Trophoblast cell (in vitro differentiated cells and primary cell): ENCODE results near the gene IGFBP6.

ENCODE experiments used
- DNase-seq, 2 donors: peaks; one replicate each; pipeline ENCODE4 v3.0.0-alpha.2; 2016
- H2AFZ ChIP-seq: 2 replicates; pipeline ENCODE4 v1.6.1; 2013; ENCODE audit warnings: low read length, moderate library complexity, mild to moderate bottlenecking; ENCODE audit not compliant: insufficient read depth, poor library complexity
- H2AK5ac ChIP-seq: 2 replicates; pipeline ENCODE4 v1.6.1; 2013; ENCODE audit warnings: mild to moderate bottlenecking, low read length
- H2BK120ac ChIP-seq: 2 replicates; pipeline ENCODE4 v1.6.1; 2013; ENCODE audit warnings: low read length, mild to moderate bottlenecking, moderate library complexity; ENCODE audit not compliant: insufficient read depth, poor library complexity
- H2BK12ac ChIP-seq: 2 replicates; pipeline ENCODE4 v1.6.1; 2013; ENCODE audit warnings: mild to moderate bottlenecking, low read length, moderate library complexity
- H2BK5ac ChIP-seq: 2 replicates; pipeline ENCODE4 v1.6.1; 2013; ENCODE audit warnings: low read length, low read depth, moderate library complexity, mild to moderate bottlenecking; ENCODE audit not compliant: poor library complexity
- H3K14ac ChIP-seq: 2 replicates; pipeline ENCODE4 v1.6.1; 2013; ENCODE audit warnings: mild to moderate bottlenecking, low read length
- H3K18ac ChIP-seq: 2 replicates; pipeline ENCODE4 v1.6.1; 2013; ENCODE audit warnings: mild to moderate bottlenecking, low read length
- H3K23ac ChIP-seq: 2 replicates; pipeline ENCODE4 v1.6.1; 2013; ENCODE audit warnings: low read length
- H3K27ac ChIP-seq: 2 replicates; pipeline ENCODE4 v1.5.1; 2013; ENCODE audit warnings: low read depth, mild to moderate bottlenecking, inconsistent platforms, low read length, moderate library complexity
- H3K27me3 ChIP-seq: 2 replicates; pipeline ENCODE4 v1.6.1; 2013; ENCODE audit warnings: inconsistent platforms, mild to moderate bottlenecking, low read length, moderate library complexity; ENCODE audit not compliant: insufficient read depth
- H3K36me3 ChIP-seq, 2 experiments: 1 replicate in 1 of 2; 2 replicates in 1 of 2; pipeline ENCODE4 v1.6.1; 2013; ENCODE audit warnings: low read length in 2 of 2, mild to moderate bottlenecking in 2 of 2, moderate library complexity in 1 of 2; ENCODE audit not compliant: insufficient read depth in 2 of 2, control insufficient read depth in 1 of 2
- H3K4ac ChIP-seq: 2 replicates; pipeline ENCODE4 v1.6.1; 2013; ENCODE audit warnings: low read depth, mild to moderate bottlenecking, low read length, moderate library complexity
- H3K4me1 ChIP-seq, 2 experiments: 1 replicate in 1 of 2; 2 replicates in 1 of 2; pipeline ENCODE4 v1.6.1; 2013; ENCODE audit warnings: low read length in 2 of 2, mild to moderate bottlenecking in 2 of 2, moderate library complexity in 1 of 2; ENCODE audit not compliant: insufficient read depth in 2 of 2, control insufficient read depth in 1 of 2
- H3K4me2 ChIP-seq: 2 replicates; pipeline ENCODE4 v1.6.1; 2013; ENCODE audit warnings: inconsistent platforms, mild to moderate bottlenecking, low read length, moderate library complexity
- H3K4me3 ChIP-seq: 2 replicates; pipeline ENCODE4 v1.5.1; 2013; ENCODE audit warnings: mild to moderate bottlenecking, low read depth, low read length, inconsistent platforms
- H3K79me1 ChIP-seq: one replicate; pipeline ENCODE4 v1.6.1; 2013; ENCODE audit warnings: low read length
- H3K79me2 ChIP-seq: 2 replicates; pipeline ENCODE4 v1.6.1; 2013; ENCODE audit warnings: low read length, mild to moderate bottlenecking; ENCODE audit not compliant: control insufficient read depth, insufficient read depth, poor library complexity
- H3K9ac ChIP-seq: 2 replicates; pipeline ENCODE4 v1.6.1; 2013; ENCODE audit warnings: mild to moderate bottlenecking, low read length
- H3K9me3 ChIP-seq: 2 replicates; pipeline ENCODE4 v1.6.1; 2013; ENCODE audit warnings: low read depth, mild to moderate bottlenecking, control low read depth, inconsistent platforms, low read length; ENCODE audit not compliant: insufficient read depth
- H4K12ac ChIP-seq: 2 replicates; pipeline ENCODE4 v1.6.1; 2013; ENCODE audit warnings: low read depth, mild to moderate bottlenecking, low read length, moderate library complexity
- H4K8ac ChIP-seq: 2 replicates; pipeline ENCODE4 v1.6.1; 2013; ENCODE audit warnings: low read depth, mild to moderate bottlenecking, low read length, moderate library complexity
- H4K91ac ChIP-seq: one replicate; pipeline ENCODE4 v1.6.1; 2013; ENCODE audit warnings: low read depth, mild to moderate bottlenecking, low read length, moderate library complexity
- WGBS: extraction: QIAGEN DNeasy Blood & Tissue Kit; methylation state at CpG from one replicate; pipeline ENCODE4 v1.1.7; 2013; ENCODE audit warnings: missing lambda C conversion rate; ENCODE audit not compliant: insufficient read length, insufficient coverage; ENCODE audit errors: extremely low coverage; 5-methylcytosine and 5-hydroxymethylcytosine counted together

The IGFBP6 gene

DNA sequence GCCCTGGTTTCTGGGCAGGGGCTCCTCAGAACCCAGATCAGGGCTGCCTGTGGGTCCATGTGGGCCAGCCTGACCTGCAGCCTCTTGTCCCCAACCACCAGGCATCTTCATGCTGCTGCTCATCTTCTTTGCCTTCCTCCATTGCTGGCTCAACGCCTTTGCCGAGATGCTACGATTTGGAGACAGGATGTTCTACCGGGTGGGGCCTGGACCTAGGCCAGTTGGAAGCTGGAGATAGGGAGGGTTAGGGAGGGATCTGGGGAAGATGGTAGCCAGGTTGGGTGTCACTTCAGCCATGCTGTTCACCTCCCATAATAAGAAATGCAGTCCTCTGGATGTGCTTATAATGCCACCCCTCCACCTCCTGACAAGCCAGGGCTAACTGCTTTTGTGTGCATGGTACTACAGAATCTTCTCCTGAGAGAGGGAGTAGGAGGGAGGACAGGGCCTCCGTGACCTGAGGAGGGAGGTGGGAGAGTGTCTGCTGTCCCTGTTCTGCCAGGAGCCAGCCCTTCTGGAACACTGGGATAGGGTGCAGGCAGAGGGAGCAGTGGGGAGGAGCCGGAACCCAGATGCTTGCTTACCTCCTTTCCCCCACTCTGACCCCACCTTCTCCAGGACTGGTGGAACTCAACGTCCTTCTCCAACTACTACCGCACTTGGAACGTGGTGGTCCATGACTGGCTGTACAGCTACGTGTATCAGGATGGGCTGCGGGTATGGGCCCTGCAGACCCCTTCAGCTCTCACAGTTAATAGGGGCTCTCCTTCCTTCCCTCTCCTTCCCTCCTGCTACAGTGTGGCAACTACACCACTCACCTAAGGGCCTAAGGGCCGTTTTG lies 23.4 kb downstream of the IGFBP6 start:
- no peak overlapping the region for H4K8ac ChIP-seq
- no peak overlapping the region for H4K91ac ChIP-seq
- no peak overlapping the region for H2BK5ac ChIP-seq
- H2BK120ac ChIP-seq, result no peak overlapping the region
- no peak overlapping the region for H3K23ac ChIP-seq
- no peak overlapping the region for H3K4me2 ChIP-seq
- H3K79me2 ChIP-seq, result no peaks in the 10 kb centered on the region
- no peak overlapping the region for H3K4me3 ChIP-seq
- H3K4me1 ChIP-seq, result no peaks in the 10 kb centered on the region
- H3K18ac ChIP-seq, result no peak overlapping the region
- H3K4ac ChIP-seq, result no peak overlapping the region
- H3K14ac ChIP-seq, result no peak overlapping the region
- no peaks in the 10 kb centered on the region for H3K36me3 ChIP-seq
- WGBS, result no CpG with 5 or more reads among the region's 12 CpGs
- no peak overlapping the region for H3K9ac ChIP-seq
- H2BK12ac ChIP-seq, result no peak overlapping the region
- no peaks in the 10 kb centered on the region for H3K79me1 ChIP-seq
- H3K27ac ChIP-seq, result no peak overlapping the region
- H4K12ac ChIP-seq, result no peak overlapping the region
- DNase-seq, result no peak
- no peak overlapping the region for H2AK5ac ChIP-seq
- H3K9me3 ChIP-seq, result peaks cover 3% of the 10 kb centered on the region
- H2AFZ ChIP-seq, result no peak overlapping the region
- no peaks in the 10 kb centered on the region for H3K27me3 ChIP-seq

DNA sequence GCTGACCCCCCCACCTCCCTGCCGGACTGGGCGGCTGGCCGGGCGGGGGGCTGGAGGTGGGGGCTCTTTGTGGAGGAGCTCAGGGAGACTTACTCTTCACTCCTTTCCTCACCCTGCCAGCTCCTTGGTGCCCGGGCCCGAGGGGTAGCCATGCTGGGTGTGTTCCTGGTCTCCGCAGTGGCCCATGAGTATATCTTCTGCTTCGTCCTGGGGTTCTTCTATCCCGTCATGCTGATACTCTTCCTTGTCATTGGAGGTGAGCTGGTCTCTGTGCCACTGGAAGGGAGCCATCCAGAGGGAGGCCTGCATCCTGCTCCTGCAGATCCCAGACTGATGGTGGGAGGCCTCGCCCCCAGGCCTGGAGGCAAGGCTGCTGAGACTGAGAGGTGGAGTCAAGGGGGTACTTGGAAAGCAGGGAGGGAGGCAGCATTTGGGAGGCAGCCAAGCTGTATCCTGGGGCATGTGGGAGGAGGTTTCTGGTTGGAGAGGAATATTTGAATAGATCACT lies 25.5 kb downstream of the IGFBP6 start:
- no peak overlapping the region for H3K9ac ChIP-seq
- H2BK5ac ChIP-seq, result no peak overlapping the region
- no peak overlapping the region for H3K14ac ChIP-seq
- no peak overlapping the region for H2BK12ac ChIP-seq
- no peak for DNase-seq
- H3K4me2 ChIP-seq, result no peak overlapping the region
- H3K4me1 ChIP-seq, result no peaks in the 10 kb centered on the region
- no peak overlapping the region for H3K27ac ChIP-seq
- no peak overlapping the region for H3K4ac ChIP-seq
- no peaks in the 10 kb centered on the region for H3K27me3 ChIP-seq
- H3K36me3 ChIP-seq, result no peaks in the 10 kb centered on the region
- no peaks in the 10 kb centered on the region for H3K79me1 ChIP-seq
- no peak overlapping the region for H3K4me3 ChIP-seq
- H2AFZ ChIP-seq, result no peak overlapping the region
- H3K18ac ChIP-seq, result no peak overlapping the region
- H2BK120ac ChIP-seq, result no peak overlapping the region
- H3K9me3 ChIP-seq, result peaks cover 3% of the 10 kb centered on the region
- H4K91ac ChIP-seq, result no peak overlapping the region
- no peak overlapping the region for H4K8ac ChIP-seq
- H3K23ac ChIP-seq, result no peak overlapping the region
- H2AK5ac ChIP-seq, result no peak overlapping the region
- no CpG with 5 or more reads among the region's 10 CpGs for WGBS
- H4K12ac ChIP-seq, result no peak overlapping the region
- no peaks in the 10 kb centered on the region for H3K79me2 ChIP-seq

DNA sequence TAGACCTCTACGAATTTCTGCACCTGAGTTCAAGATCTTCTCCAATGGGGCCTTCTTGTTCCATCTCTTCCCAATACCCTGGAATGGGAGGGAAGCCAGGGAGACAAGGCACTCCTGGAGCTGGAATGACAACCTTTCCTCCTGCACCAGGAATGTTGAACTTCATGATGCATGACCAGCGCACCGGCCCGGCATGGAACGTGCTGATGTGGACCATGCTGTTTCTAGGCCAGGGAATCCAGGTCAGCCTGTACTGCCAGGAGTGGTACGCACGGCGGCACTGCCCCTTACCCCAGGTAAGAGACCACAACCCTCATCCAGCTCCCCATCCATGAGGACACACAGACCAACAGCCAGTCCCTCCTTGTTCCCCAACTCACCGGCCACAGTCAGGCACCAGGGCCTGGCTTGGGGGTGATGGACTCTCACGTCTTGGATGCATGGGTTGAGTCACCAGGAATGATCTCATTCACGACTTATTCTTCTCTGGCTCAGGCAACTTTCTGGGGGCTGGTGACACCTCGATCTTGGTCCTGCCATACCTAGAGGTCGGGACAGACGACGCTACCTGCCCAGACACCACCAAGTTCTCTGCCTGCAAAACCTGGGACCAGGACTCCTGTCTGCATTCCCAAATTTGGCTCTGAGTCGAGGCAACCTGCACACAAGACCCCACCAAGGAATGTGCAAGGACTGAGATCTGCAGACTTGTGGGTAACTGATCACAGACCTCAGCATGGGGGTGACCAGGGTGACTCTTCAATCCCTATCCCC lies 26.3 kb downstream of the IGFBP6 start:
- Histone ChIP-seq H3K36me3 (no peaks in the 10 kb centered on the region), H4K91ac (no peak overlapping the region), H3K27ac (no peak overlapping the region), H3K9ac (no peak overlapping the region), H2BK12ac (no peak overlapping the region), H3K4me1 (no peaks in the 10 kb centered on the region), H3K14ac (no peak overlapping the region), H3K18ac (no peak overlapping the region), H4K8ac (no peak overlapping the region), H3K9me3 (peaks cover 3% of the 10 kb centered on the region), H3K4me2 (no peak overlapping the region), H3K79me1 (no peaks in the 10 kb centered on the region), H3K4me3 (no peak overlapping the region), H2AFZ (no peak overlapping the region), H3K4ac (no peak overlapping the region), H2BK5ac (no peak overlapping the region), H3K23ac (no peak overlapping the region), H3K27me3 (no peaks in the 10 kb centered on the region), H2AK5ac (no peak overlapping the region), H2BK120ac (no peak overlapping the region), H3K79me2 (no peaks in the 10 kb centered on the region), H4K12ac (no peak overlapping the region)
- WGBS, result no CpG with 5 or more reads among the region's 16 CpGs
- peak; percentile 47 to 62 for DNase-seq

DNA sequence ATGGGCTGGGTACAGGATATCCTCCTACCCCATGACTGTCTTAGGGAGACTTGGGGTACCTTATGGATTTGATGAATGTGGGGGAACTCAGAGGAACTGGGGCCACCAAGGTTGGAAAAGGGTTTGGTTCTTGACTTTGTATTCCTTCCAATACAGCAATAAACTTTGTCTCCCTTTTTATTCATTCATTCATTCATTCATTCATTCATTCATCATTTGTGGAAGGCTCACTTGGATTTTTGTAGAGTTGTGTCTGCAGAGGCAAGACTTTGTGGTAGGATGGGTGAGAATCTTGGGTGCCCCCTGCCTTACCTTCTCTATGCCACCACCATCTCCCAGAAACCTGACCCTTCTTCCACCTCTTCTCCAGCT lies 26.9 kb downstream of the IGFBP6 start:
- Histone ChIP-seq H4K12ac (no peak overlapping the region), H2AK5ac (no peak overlapping the region), H3K79me2 (no peaks in the 10 kb centered on the region), H4K91ac (no peak overlapping the region), H3K9ac (no peak overlapping the region), H2AFZ (no peak overlapping the region), H3K14ac (no peak overlapping the region), H3K79me1 (no peaks in the 10 kb centered on the region), H2BK120ac (no peak overlapping the region), H2BK12ac (no peak overlapping the region), H4K8ac (no peak overlapping the region), H3K36me3 (no peaks in the 10 kb centered on the region), H3K4me1 (no peaks in the 10 kb centered on the region), H3K4me3 (no peak overlapping the region), H3K27me3 (no peaks in the 10 kb centered on the region), H3K9me3 (peaks cover 3% of the 10 kb centered on the region), H3K23ac (no peak overlapping the region), H2BK5ac (no peak overlapping the region), H3K4me2 (no peak overlapping the region), H3K4ac (no peak overlapping the region), H3K18ac (no peak overlapping the region), H3K27ac (no peak overlapping the region)
- DNase-seq, result no peak
